ENCODE results near the gene ATP7B. TPM values are rescaled to one million over a fixed set of nuclear protein-coding genes. Genes with fewer than 3 reads are reported as not detected.
A peak's percentile ranks its signal among the peaks of the same experiment; 100 is the strongest.

The ATP7B gene
- total and polyA plus RNA-seq, 3 experiments from 2014 or later: 0.18 to 1.2 (median 1.1) TPM

DNA sequence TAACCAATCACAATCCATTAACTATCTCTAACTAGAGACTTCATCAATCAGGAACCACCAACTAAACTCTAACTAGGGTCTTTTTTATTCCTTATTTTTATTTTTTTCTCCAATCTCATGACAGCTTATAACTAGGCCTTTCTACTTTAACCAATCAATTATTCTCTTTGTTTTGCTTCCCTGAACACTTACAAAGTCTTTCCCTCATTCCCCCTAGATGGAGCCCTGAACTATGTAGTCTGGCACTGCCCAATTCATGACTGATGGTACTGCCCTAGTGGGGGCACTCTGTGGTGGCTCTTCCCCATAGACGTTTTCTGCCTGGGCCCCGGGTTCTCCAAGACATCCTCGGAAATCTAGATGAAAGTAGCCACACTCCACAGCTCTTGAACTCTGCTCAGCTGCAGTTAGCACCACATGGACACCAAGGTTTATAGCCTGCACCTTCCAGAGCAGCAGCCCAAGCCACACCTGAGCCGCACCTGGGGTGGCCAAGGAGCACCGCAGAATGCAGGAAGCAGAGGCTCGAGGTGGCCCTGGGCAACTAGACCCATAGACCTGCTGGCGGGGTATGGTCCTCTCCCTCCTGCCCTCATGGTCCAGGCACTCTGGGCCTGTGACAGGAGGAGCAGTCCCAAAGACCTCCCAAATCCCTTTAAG, 6.6 kb downstream of the ATP7B start:
- POLR2A ChIA-PET: no interaction called here
- Histone ChIP-seq H3K36me3 (ENCODE audit: insufficient read depth, low read length) (no peaks in the 10 kb centered on the region), H3K9me3 (ENCODE audit: low read length) (no peaks in the 10 kb centered on the region), H3K4me1 (ENCODE audit: insufficient read depth, low read length) (no peaks in the 10 kb centered on the region), H3K27me3 (ENCODE audit: insufficient read depth, low read length, poor library complexity, severe bottlenecking) (no peaks in the 10 kb centered on the region), H3K27ac (ENCODE audit: low read depth, low read length) (no peak overlapping the region), H3K4me3 (ENCODE audit: low read length) (no peak overlapping the region)
- CTCF ChIA-PET: interaction anchor here (1.6 kb wide), 1 partner anchor 197 kb away, joined by 7 read pairs; no protein-coding TSS in a partner anchor
- H3K27me3 Mint-ChIP-seq: peaks cover under 1 to 28% of the 10 kb centered on the region in 2 donors
- no peaks in the 10 kb centered on the region for H3K36me3 Mint-ChIP-seq
- no peaks in the 10 kb centered on the region for H3K9me3 Mint-ChIP-seq
- H3K27ac Mint-ChIP-seq: no peak overlapping the region
- no peak overlapping the region for H3K4me3 Mint-ChIP-seq
- H3K4me1 Mint-ChIP-seq: no peaks in the 10 kb centered on the region
- DNase-seq: no peak

DNA sequence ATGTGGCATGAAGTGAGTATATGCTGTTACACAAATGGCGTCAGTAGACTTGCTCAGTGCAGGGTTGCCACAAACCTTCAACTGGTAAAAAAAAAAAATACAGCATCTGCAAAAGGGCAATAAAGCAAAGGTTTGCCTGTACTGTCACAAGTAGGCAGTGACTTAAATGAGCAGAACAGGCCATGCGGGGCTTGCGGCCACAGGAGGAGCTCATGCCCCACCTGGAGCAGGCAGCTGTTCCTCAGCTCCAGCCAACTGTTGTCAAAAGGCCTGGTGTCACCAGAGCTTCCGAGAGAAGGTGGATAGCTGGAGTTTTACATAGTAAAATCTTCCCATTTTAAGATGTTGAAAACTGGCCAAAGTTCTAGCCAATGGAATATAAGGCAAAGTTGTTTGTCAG, 7.7 kb downstream of the ATP7B start:
- Mint-ChIP-seq H3K36me3 (no peaks in the 10 kb centered on the region), H3K4me1 (no peaks in the 10 kb centered on the region), H3K4me3 (no peak overlapping the region), H3K27ac (no peak overlapping the region), H3K9me3 (no peaks in the 10 kb centered on the region), H3K27me3 (peaks cover 2 to 32% of the 10 kb centered on the region in 2 donors)
- H3K4me1 ChIP-seq (ENCODE audit: insufficient read depth, low read length): no peaks in the 10 kb centered on the region
- H3K4me3 ChIP-seq (ENCODE audit: low read length): no peak overlapping the region
- no peaks in the 10 kb centered on the region for H3K9me3 ChIP-seq (ENCODE audit: low read length)
- H3K27me3 ChIP-seq (ENCODE audit: insufficient read depth, low read length, poor library complexity, severe bottlenecking): no peaks in the 10 kb centered on the region
- no peak for DNase-seq
- ChIA-PET POLR2A (no interaction called here), CTCF (interaction anchor here (1.4 to 1.6 kb wide), 3 partner anchors 9 to 198 kb away, joined by 4 to 7 read pairs (median 4); partner anchors contain the start of genes ALG11, ATP7B and NEK5)
- H3K36me3 ChIP-seq (ENCODE audit: insufficient read depth, low read length): no peaks in the 10 kb centered on the region
- H3K27ac ChIP-seq (ENCODE audit: low read depth, low read length): no peak overlapping the region

DNA sequence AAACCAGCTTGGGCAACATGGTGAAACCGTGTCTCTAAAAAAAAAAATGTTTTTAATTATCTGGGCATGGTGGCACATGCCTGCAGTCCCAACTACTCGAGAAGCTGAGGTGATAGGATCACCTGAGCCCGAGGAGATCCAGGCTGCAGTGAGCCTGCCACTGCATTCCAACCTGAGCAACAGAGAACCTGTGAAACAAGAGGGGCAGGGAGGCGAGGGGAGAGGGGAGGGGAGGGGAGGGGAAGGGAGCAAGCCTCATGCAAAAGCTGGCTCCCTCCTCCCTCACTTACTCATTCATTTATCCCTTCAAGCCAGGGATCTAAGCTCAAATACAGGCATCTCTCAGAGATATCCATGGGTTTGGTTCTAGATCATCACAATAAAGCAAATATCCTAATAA, 8.9 kb downstream of the ATP7B start:
- no peak overlapping the region for H3K27ac ChIP-seq (ENCODE audit: low read depth, low read length)
- Mint-ChIP-seq H3K27me3 (peaks cover 6 to 26% of the 10 kb centered on the region in 2 donors), H3K9me3 (no peaks in the 10 kb centered on the region), H3K4me3 (no peak overlapping the region), H3K36me3 (no peaks in the 10 kb centered on the region), H3K4me1 (no peaks in the 10 kb centered on the region), H3K27ac (no peak overlapping the region)
- no peaks in the 10 kb centered on the region for H3K4me1 ChIP-seq (ENCODE audit: insufficient read depth, low read length)
- no peaks in the 10 kb centered on the region for H3K27me3 ChIP-seq (ENCODE audit: insufficient read depth, low read length, poor library complexity, severe bottlenecking)
- DNase-seq: no peak
- H3K9me3 ChIP-seq (ENCODE audit: low read length): no peaks in the 10 kb centered on the region
- ChIA-PET CTCF (interaction anchor here (0.8 to 2.4 kb wide), 6 partner anchors 11 to 202 kb away, joined by 3 to 7 read pairs (median 5); partner anchors contain the start of gene NEK5), POLR2A (no interaction called here)
- H3K36me3 ChIP-seq (ENCODE audit: insufficient read depth, low read length): no peaks in the 10 kb centered on the region
- no peak overlapping the region for H3K4me3 ChIP-seq (ENCODE audit: low read length)

- ChIA-PET CTCF (interaction anchor here (1.1 to 2.4 kb wide), 7 partner anchors 10 to 200 kb away, joined by 3 to 7 read pairs (median 4); partner anchors contain the start of genes ALG11, ATP7B and UTP14C), POLR2A (no interaction called here)
- no peaks in the 10 kb centered on the region for H3K4me1 ChIP-seq (ENCODE audit: insufficient read depth, low read length)
- no peak overlapping the region for H3K27ac ChIP-seq (ENCODE audit: low read depth, low read length)
- Mint-ChIP-seq H3K4me1 (no peaks in the 10 kb centered on the region), H3K36me3 (no peaks in the 10 kb centered on the region), H3K27ac (no peak overlapping the region), H3K4me3 (no peak overlapping the region), H3K27me3 (peaks cover 6 to 30% of the 10 kb centered on the region in 2 donors), H3K9me3 (no peaks in the 10 kb centered on the region)
- H3K9me3 ChIP-seq (ENCODE audit: low read length): no peaks in the 10 kb centered on the region
- peak in 2 of 5 donors; percentile 33 for DNase-seq
- no peaks in the 10 kb centered on the region for H3K36me3 ChIP-seq (ENCODE audit: insufficient read depth, low read length)
- no peaks in the 10 kb centered on the region for H3K27me3 ChIP-seq (ENCODE audit: insufficient read depth, low read length, poor library complexity, severe bottlenecking)
- no peak overlapping the region for H3K4me3 ChIP-seq (ENCODE audit: low read length)
Observed at GRCh38 chr13:52001120-52001731, 10.0 kb downstream of the ATP7B start.

GRCh38 chr13:51999921-52000320, 11.3 kb downstream of the ATP7B start:
- no peak overlapping the region for H3K4me3 ChIP-seq (ENCODE audit: low read length)
- Mint-ChIP-seq H3K36me3 (no peaks in the 10 kb centered on the region), H3K9me3 (no peaks in the 10 kb centered on the region), H3K4me1 (no peaks in the 10 kb centered on the region), H3K27ac (no peak overlapping the region), H3K4me3 (no peak overlapping the region), H3K27me3 (peaks cover 6 to 30% of the 10 kb centered on the region in 2 donors)
- POLR2A ChIA-PET: no interaction called here
- CTCF ChIA-PET: interaction anchor here (1.7 to 2.3 kb wide), 2 partner anchors 12 to 128 kb away, joined by 4 to 10 read pairs; partner anchors contain the start of genes ALG11, ATP7B and NEK5
- H3K27ac ChIP-seq (ENCODE audit: low read depth, low read length): no peak overlapping the region
- H3K36me3 ChIP-seq (ENCODE audit: insufficient read depth, low read length): no peaks in the 10 kb centered on the region
- DNase-seq: no peak
- no peaks in the 10 kb centered on the region for H3K4me1 ChIP-seq (ENCODE audit: insufficient read depth, low read length)
- H3K27me3 ChIP-seq (ENCODE audit: insufficient read depth, low read length, poor library complexity, severe bottlenecking): no peaks in the 10 kb centered on the region
- no peaks in the 10 kb centered on the region for H3K9me3 ChIP-seq (ENCODE audit: low read length)

DNA sequence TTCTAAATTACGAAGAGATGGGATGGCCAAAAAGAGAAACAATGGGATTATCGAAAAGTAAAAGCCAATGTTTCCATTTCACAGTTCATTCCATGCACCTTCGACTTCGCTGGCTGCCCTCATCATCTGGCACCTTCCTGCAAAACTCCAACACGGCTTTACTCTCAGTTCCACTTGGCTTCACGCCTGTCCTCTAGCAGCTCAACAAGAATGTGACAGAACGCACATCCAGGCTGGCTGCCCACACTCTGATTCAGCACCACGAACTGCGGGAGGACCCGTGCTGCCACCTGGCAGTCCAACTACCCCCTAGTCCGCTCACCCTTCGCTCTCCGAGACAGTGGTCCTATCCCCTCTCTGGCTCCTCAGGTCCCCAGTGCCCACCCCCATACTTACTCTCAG, 11.7 kb downstream of the ATP7B start:
- peaks cover 6 to 30% of the 10 kb centered on the region in 2 donors for H3K27me3 Mint-ChIP-seq

GRCh38 chr13:51998723-51999509, 12.3 kb downstream of the ATP7B start:
- Histone ChIP-seq H3K27me3 (ENCODE audit: insufficient read depth, low read length, poor library complexity, severe bottlenecking) (no peaks in the 10 kb centered on the region), H3K36me3 (ENCODE audit: insufficient read depth, low read length) (no peaks in the 10 kb centered on the region), H3K9me3 (ENCODE audit: low read length) (no peaks in the 10 kb centered on the region), H3K4me1 (ENCODE audit: insufficient read depth, low read length) (no peaks in the 10 kb centered on the region), H3K27ac (ENCODE audit: low read depth, low read length) (no peak overlapping the region), H3K4me3 (ENCODE audit: low read length) (no peak overlapping the region)
- Mint-ChIP-seq H3K9me3 (no peaks in the 10 kb centered on the region), H3K36me3 (no peaks in the 10 kb centered on the region), H3K27me3 (peaks cover 6 to 30% of the 10 kb centered on the region in 2 donors), H3K4me3 (no peak overlapping the region), H3K27ac (peak overlapping the region in 1 of 8 donors; percentile 16), H3K4me1 (no peaks in the 10 kb centered on the region)
- POLR2A ChIA-PET: no interaction called here
- CTCF ChIA-PET: interaction anchor here (1.7 to 2.3 kb wide), 2 partner anchors 13 to 129 kb away, joined by 4 to 10 read pairs; partner anchors contain the start of genes ALG11, ATP7B and NEK5
- DNase-seq: no peak

More for the DNA sequence above, 11.7 kb downstream of the ATP7B start:
- POLR2A ChIA-PET: no interaction called here
- H3K27ac Mint-ChIP-seq: no peak overlapping the region
- Histone ChIP-seq H3K36me3 (ENCODE audit: insufficient read depth, low read length) (no peaks in the 10 kb centered on the region), H3K27ac (ENCODE audit: low read depth, low read length) (no peak overlapping the region), H3K4me1 (ENCODE audit: insufficient read depth, low read length) (no peaks in the 10 kb centered on the region), H3K27me3 (ENCODE audit: insufficient read depth, low read length, poor library complexity, severe bottlenecking) (no peaks in the 10 kb centered on the region), H3K9me3 (ENCODE audit: low read length) (no peaks in the 10 kb centered on the region), H3K4me3 (ENCODE audit: low read length) (no peak overlapping the region)
- no peaks in the 10 kb centered on the region for H3K36me3 Mint-ChIP-seq
- H3K4me3 Mint-ChIP-seq: no peak overlapping the region
- CTCF ChIA-PET: interaction anchor here (1.7 to 2.3 kb wide), 2 partner anchors 12 to 129 kb away, joined by 4 to 10 read pairs; partner anchors contain the start of genes ALG11, ATP7B and NEK5
- DNase-seq: no peak
- H3K4me1 Mint-ChIP-seq: no peaks in the 10 kb centered on the region
- H3K9me3 Mint-ChIP-seq: no peaks in the 10 kb centered on the region
